PC-3 (cell line): Measurements from ENCODE around the gene INO80C. TPM values are rescaled to one million over a fixed set of nuclear protein-coding genes. Genes with fewer than 3 reads are reported as not detected.

Source experiments
- ATAC-seq: fragments of 200-7000 bp; cut with Tn5 transposase; 2 replicates; pipeline ENCODE4 v1.9.1; 2020; ENCODE audit warnings: mild to moderate bottlenecking, moderate library complexity
- BruUV-seq: library from RNA; stranded (reverse); fragments of 400-500 nt; replicated peaks from 2 replicates; lab custom pipeline; 2021; lab: Mats Ljungman, UMichigan
- CTCF ChIA-PET: fragments of 300-600 bp; sonication (Branson Sonifier 250); formaldehyde crosslinking; loops from one replicate; lab custom pipeline; 2022; ENCODE audit warnings: antibody characterized with exemption; lab: Charles Lee
- POLR2A ChIA-PET: fragments of 300-600 bp; sonication (Branson Sonifier 250); formaldehyde crosslinking; loops from one replicate; lab custom pipeline; 2022; ENCODE audit warnings: antibody characterized with exemption; ENCODE audit not compliant: unreplicated experiment; lab: Charles Lee
- DNase-seq: peaks from one replicate; pipeline ENCODE4 v3.0.0-alpha.2; 2015
- H2AFZ ChIP-seq: fragments of 300-600 bp; sonication (generic); 2 replicates; pipeline ENCODE4 v1.6.0; 2016; ENCODE audit warnings: antibody characterized with exemption, low read length
- H3F3A ChIP-seq: fragments of 300-600 bp; sonication (generic); one replicate; pipeline ENCODE4 v1.6.0; 2017; ENCODE audit warnings: antibody characterized with exemption, low read length, control low read depth, mild to moderate bottlenecking; ENCODE audit not compliant: unreplicated experiment
- H3K27ac ChIP-seq: fragments of 300-600 bp; sonication (generic); 2 replicates; pipeline ENCODE4 v1.5.1; 2016; ENCODE audit warnings: mild to moderate bottlenecking, low read length
- H3K27me3 ChIP-seq: fragments of 300-600 bp; sonication (generic); 2 replicates; pipeline ENCODE4 v1.6.1; 2016; ENCODE audit warnings: low read length, mixed read lengths
- H3K36me3 ChIP-seq: fragments of 300-600 bp; sonication (generic); 2 replicates; pipeline ENCODE4 v1.6.1; 2016; ENCODE audit warnings: low read depth, mixed run types, low read length, mixed read lengths
- H3K4me1 ChIP-seq: fragments of 300-600 bp; sonication (generic); 2 replicates; pipeline ENCODE4 v1.5.1; 2016; ENCODE audit warnings: low read length; ENCODE audit not compliant: insufficient read depth
- H3K4me2 ChIP-seq: fragments of 300-600 bp; sonication (generic); 2 replicates; pipeline ENCODE4 v1.6.0; 2016; ENCODE audit warnings: low read length
- H3K4me3 ChIP-seq: fragments of 300-600 bp; sonication (generic); 2 replicates; pipeline ENCODE4 v1.5.1; 2016; ENCODE audit warnings: mild to moderate bottlenecking, low read length, mixed read lengths
- H3K79me2 ChIP-seq: fragments of 300-600 bp; sonication (generic); 2 replicates; pipeline ENCODE4 v1.6.1; 2017; ENCODE audit warnings: low read length, mixed read lengths
- H3K9ac ChIP-seq: fragments of 300-600 bp; sonication (generic); 2 replicates; pipeline ENCODE4 v1.6.0; 2016; ENCODE audit warnings: mild to moderate bottlenecking, low read length
- H3K9me2 ChIP-seq: fragments of 300-600 bp; sonication (generic); replicated peaks from 2 replicates; pipeline ENCODE4 v1.6.1; 2016; ENCODE audit warnings: mixed run types, low read length, mixed read lengths
- H3K9me3 ChIP-seq: fragments of 300-600 bp; sonication (generic); 2 replicates; pipeline ENCODE4 v1.6.1; 2016; ENCODE audit warnings: low read length, mixed read lengths
- H4K20me1 ChIP-seq: fragments of 300-600 bp; sonication (generic); 2 replicates; pipeline ENCODE4 v1.6.1; 2016; ENCODE audit warnings: low read length, mixed read lengths
- CTCF ChIP-seq: fragments of 300-600 bp; sonication (generic); conservative IDR thresholded peaks from 2 replicates; pipeline ENCODE4 v1.5.1; 2017; ENCODE audit warnings: antibody characterized with exemption, low read depth, mild to moderate bottlenecking, low read length
- EZH2 ChIP-seq: fragments of 300-600 bp; sonication (generic); IDR thresholded peaks from one replicate; pipeline ENCODE4 v1.6.1; 2017; ENCODE audit warnings: antibody characterized with exemption, mild to moderate bottlenecking, low read length; ENCODE audit not compliant: unreplicated experiment
- EZH2phosphoT487 ChIP-seq: fragments of 300-600 bp; sonication (generic); IDR thresholded peaks from 2 replicates; pipeline ENCODE4 v1.6.1; 2018; ENCODE audit warnings: mild to moderate bottlenecking, antibody characterized with exemption, low read length, borderline replicate concordance
- intact Hi-C: fragments of 100-400 bp; cut with micrococcal nuclease; formaldehyde crosslinking; loops from 2 replicates; pipeline ENCODE4 v1.9.0; 2023
- total RNA-seq: library from RNA; depleted of rRNA; stranded (reverse); fragments of >200 nt; gene quantifications from 2 replicates; pipeline ENCODE4 v1.2.3, GENCODE V29; 2014

INO80C gene
- total RNA-seq, 1 experiment from 2014 or later, result 6.8 TPM

- ATAC-seq, result peak; percentile 61
- ChIA-PET POLR2A (interaction anchor here (0.6 kb wide), 1 partner anchor 45 kb away, joined by 6 read pairs; no protein-coding TSS in a partner anchor), CTCF (interaction anchor here (0.6 kb wide), 1 partner anchor 31 kb away, joined by 3 read pairs; no protein-coding TSS in a partner anchor)
- intact Hi-C loops, result loop anchor here (1.0 to 2.0 kb wide), 3 partner anchors 20 to 51 kb away; no protein-coding TSS in a partner anchor
- H3K27ac ChIP-seq, result peak overlapping the region; percentile 84
- peak overlapping the region; percentile 64 for H3K4me2 ChIP-seq
- H3K4me3 ChIP-seq, result no peak overlapping the region; the same call in 1 of the 2 replicates
- H3K4me1 ChIP-seq, result peaks cover 75% of the 10 kb centered on the region
- TF ChIP-seq CTCF, result no peak
- TF ChIP-seq EZH2phosphoT487, result no peak
- no peak for TF ChIP-seq EZH2
- no peaks in the 10 kb centered on the region for H3K9me3 ChIP-seq
- H3K9me2 ChIP-seq, result no peaks in the 10 kb centered on the region
- no peaks in the 10 kb centered on the region for H4K20me1 ChIP-seq
- H3K36me3 ChIP-seq, result no peaks in the 10 kb centered on the region
- BruUV-seq, result no TSS peak
- H3F3A ChIP-seq, result no peaks in the 10 kb centered on the region
- no peak overlapping the region for H2AFZ ChIP-seq
- no peaks in the 10 kb centered on the region for H3K27me3 ChIP-seq
- H3K9ac ChIP-seq, result peak overlapping the region; percentile 23
- DNase-seq, result peak; percentile 71
- H3K79me2 ChIP-seq, result no peaks in the 10 kb centered on the region
Measured at GRCh38 chr18:35458677-35459441, 38.9 kb downstream of the INO80C start.

- Histone ChIP-seq H3K4me3 (no peak overlapping the region; the same call in 1 of the 2 replicates), H3K9me2 (no peaks in the 10 kb centered on the region), H3K9me3 (no peaks in the 10 kb centered on the region), H3K9ac (peak overlapping the region; percentile 23; the same call in 1 of the 2 replicates), H3F3A (no peaks in the 10 kb centered on the region), H4K20me1 (no peaks in the 10 kb centered on the region), H3K36me3 (no peaks in the 10 kb centered on the region), H3K27ac (peak overlapping the region; percentile 84), H3K27me3 (no peaks in the 10 kb centered on the region), H3K4me2 (peak overlapping the region; percentile 64), H3K79me2 (no peaks in the 10 kb centered on the region), H2AFZ (no peak overlapping the region), H3K4me1 (peaks cover 71% of the 10 kb centered on the region)
- intact Hi-C loops, result loop anchor here (1.0 to 2.0 kb wide), 3 partner anchors 21 to 50 kb away; no protein-coding TSS in a partner anchor
- peak; percentile 47 for DNase-seq
- BruUV-seq, result no TSS peak
- ChIA-PET CTCF (interaction anchor here (0.6 kb wide), 1 partner anchor 31 kb away, joined by 3 read pairs; no protein-coding TSS in a partner anchor), POLR2A (interaction anchor here (0.5 to 0.6 kb wide), 2 partner anchors 39 to 44 kb away, joined by 4 to 6 read pairs; partner anchors contain the start of gene INO80C)
- no peak for TF ChIP-seq CTCF
- TF ChIP-seq EZH2phosphoT487, result no peak
- TF ChIP-seq EZH2, result no peak
- peak; percentile 30 for ATAC-seq
Measured at GRCh38 chr18:35458271-35458670, 39.5 kb downstream of the INO80C start.
